GM21526 (cell line): ENCODE results near the gene TRIM38.
"Not testable (repeated sequence)": the region's sequence is repeated elsewhere in the genome, so short reads cannot be mapped to it uniquely, and the experiment has no call there.

Source experiments
- ATAC-seq: cut with Tn5 transposase; IDR thresholded peaks from one replicate; pipeline ENCODE4 v1.9.1; 2021; ENCODE audit warnings: moderate library complexity; ENCODE audit not compliant: unreplicated experiment, low FRiP score

Gene TRIM38

GRCh38 chr6:25966711-25967110 is 4.1 kb downstream of the TRIM38 start:
- ATAC-seq = no peak

GRCh38 chr6:25968769-25969168 is 6.2 kb downstream of the TRIM38 start:
- ATAC-seq = no peak

GRCh38 chr6:25971187-25971821 is 8.7 kb downstream of the TRIM38 start:
- no peak for ATAC-seq

- no peak for ATAC-seq
Observed at GRCh38 chr6:25972128-25972527, 9.5 kb downstream of the TRIM38 start.

- no peak for ATAC-seq
Observed at GRCh38 chr6:25972902-25973301, 10.3 kb downstream of the TRIM38 start.

GRCh38 chr6:25973923-25974555 is 11.4 kb downstream of the TRIM38 start:
- no peak for ATAC-seq

- ATAC-seq = no peak
Observed at GRCh38 chr6:25975923-25976560, 13.4 kb downstream of the TRIM38 start.

- no peak for ATAC-seq
Observed at GRCh38 chr6:25980935-25981334, 18.3 kb downstream of the TRIM38 start.

GRCh38 chr6:25981568-25982263 is 19.1 kb downstream of the TRIM38 start:
- no peak for ATAC-seq

GRCh38 chr6:25984265-25984664 is 21.7 kb downstream of the TRIM38 start:
- no peak for ATAC-seq

- ATAC-seq = no peak
Observed at GRCh38 chr6:25987845-25988244, 25.2 kb downstream of the TRIM38 start.

GRCh38 chr6:25990172-25990873 is 27.7 kb downstream of the TRIM38 start:
- ATAC-seq = no peak

- peak; percentile 50 for ATAC-seq
Observed at GRCh38 chr6:25991785-25992412, 29.3 kb downstream of the TRIM38 start.

- ATAC-seq = peak; percentile 81
Observed at GRCh38 chr6:25992413-25993340, 30.1 kb downstream of the TRIM38 start.

- ATAC-seq = not testable (repeated sequence)
Observed at GRCh38 chr6:25993341-25993684, 30.7 kb downstream of the TRIM38 start.

- no peak for ATAC-seq
Observed at GRCh38 chr6:25995507-25995906, 32.9 kb downstream of the TRIM38 start.

GRCh38 chr6:25997921-25998320 is 35.3 kb downstream of the TRIM38 start:
- no peak for ATAC-seq

- ATAC-seq = no peak
Observed at GRCh38 chr6:25998379-25998778, 35.8 kb downstream of the TRIM38 start.

GRCh38 chr6:25999225-25999624 is 36.6 kb downstream of the TRIM38 start:
- not testable (repeated sequence) for ATAC-seq
